Omental fat pad (tissue), 4 donors: Measurements from ENCODE around the gene C16orf74. TPM values are rescaled to one million over a fixed set of nuclear protein-coding genes. Genes with fewer than 3 reads are reported as not detected.

Source experiments
- ATAC-seq: fragments of 150-250 bp; one replicate; pipeline ENCODE4 v1.9.1; 2016; ENCODE audit warnings: mild to moderate bottlenecking, moderate library complexity; ENCODE audit not compliant: low FRiP score
- DNase-seq: peaks from one replicate; pipeline ENCODE4 v3.0.0-alpha.2; 2019; ENCODE audit warnings: low spot score
- total RNA-seq, 4 donors: library from RNA; depleted of rRNA; stranded (reverse); fragments of >200 nt; gene quantifications; one replicate each; pipeline ENCODE4 v1.1.0, GENCODE V29; 2016
- TF ChIP-seq, protein P1 (sequence below), 3 donors: fragments of 450-650 bp; IDR thresholded peaks; one replicate each; pipeline ENCODE4 v1.5.1; 2016 to 2017; ENCODE audit warnings: antibody characterized with exemption in 3 of 3, mild to moderate bottlenecking in 3 of 3, moderate library complexity in 2 of 3

Gene C16orf74
- total RNA-seq, 4 donors from 2014 or later = 1.1 to 3.5 (median 2.8) TPM

DNA sequence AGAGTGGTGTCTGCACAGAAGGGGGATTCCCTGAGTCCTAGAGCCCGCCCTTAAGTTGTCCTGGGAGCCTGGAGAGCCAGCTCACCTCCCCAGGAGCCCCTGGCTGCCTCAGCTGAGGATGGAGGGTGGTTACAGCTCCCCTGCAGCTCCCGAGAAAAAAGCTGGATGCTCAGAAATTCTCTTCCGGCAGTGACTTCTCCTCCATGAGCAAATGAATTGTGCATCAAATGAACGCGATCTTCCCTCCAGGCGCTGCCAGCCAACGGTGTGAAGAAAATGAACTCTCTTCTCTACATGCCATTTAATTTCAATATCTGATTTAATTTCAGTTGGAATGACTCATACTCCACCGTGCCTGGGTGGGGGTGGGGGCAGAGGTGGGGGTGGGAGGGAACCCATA is 14.3 kb upstream of the C16orf74 start:
- DNase-seq (no peak), ATAC-seq (no peak)
- TF ChIP-seq, protein P1, sequence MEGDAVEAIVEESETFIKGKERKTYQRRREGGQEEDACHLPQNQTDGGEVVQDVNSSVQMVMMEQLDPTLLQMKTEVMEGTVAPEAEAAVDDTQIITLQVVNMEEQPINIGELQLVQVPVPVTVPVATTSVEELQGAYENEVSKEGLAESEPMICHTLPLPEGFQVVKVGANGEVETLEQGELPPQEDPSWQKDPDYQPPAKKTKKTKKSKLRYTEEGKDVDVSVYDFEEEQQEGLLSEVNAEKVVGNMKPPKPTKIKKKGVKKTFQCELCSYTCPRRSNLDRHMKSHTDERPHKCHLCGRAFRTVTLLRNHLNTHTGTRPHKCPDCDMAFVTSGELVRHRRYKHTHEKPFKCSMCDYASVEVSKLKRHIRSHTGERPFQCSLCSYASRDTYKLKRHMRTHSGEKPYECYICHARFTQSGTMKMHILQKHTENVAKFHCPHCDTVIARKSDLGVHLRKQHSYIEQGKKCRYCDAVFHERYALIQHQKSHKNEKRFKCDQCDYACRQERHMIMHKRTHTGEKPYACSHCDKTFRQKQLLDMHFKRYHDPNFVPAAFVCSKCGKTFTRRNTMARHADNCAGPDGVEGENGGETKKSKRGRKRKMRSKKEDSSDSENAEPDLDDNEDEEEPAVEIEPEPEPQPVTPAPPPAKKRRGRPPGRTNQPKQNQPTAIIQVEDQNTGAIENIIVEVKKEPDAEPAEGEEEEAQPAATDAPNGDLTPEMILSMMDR (IDR thresholded peaks at IDR 0.05) = no peak

DNA sequence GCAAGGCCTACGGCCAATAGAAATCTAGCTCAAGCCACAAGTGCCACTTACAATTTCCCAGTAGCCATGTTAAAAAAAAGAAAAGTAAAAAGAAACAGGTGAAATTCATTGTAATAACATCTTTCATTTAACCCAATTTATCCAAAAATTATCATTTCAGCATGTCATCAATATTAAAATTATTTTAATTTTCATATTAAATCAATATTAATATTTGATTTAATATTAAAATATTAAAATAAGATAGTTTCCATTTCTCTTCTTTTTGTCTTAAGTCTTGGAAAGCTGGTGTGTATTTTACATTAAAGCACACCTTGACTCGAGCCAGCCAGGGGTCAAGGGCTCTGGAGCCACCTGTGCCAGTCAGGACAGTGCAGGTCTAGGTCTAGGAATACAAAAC is 12.7 kb upstream of the C16orf74 start:
- TF ChIP-seq, protein P1 (IDR thresholded peaks at IDR 0.05) = no peak
- DNase-seq (no peak), ATAC-seq (no peak)

DNA sequence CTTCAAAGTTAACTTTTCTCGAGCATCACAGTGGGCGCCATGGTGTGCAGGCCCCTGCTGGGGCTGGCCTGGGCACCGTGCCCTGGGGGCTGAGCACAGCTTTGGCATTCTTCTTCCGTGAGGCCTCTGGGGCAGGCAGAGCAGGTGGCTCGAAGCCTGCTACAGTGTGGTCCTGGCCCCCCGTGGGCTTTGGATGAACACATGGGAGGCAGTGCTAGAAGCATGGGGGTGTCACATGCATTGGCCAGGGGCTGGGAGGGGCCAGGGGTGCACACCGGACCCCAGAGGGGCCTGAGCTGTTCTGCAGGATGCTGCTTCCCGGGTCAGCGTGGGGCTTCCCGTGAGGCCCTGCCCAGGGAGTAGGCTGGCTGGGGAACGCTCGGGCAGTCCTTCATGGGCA is 12.1 kb upstream of the C16orf74 start:
- TF ChIP-seq, protein P1 (IDR thresholded peaks at IDR 0.05) = no peak
- no peak for ATAC-seq
- DNase-seq = no peak

DNA sequence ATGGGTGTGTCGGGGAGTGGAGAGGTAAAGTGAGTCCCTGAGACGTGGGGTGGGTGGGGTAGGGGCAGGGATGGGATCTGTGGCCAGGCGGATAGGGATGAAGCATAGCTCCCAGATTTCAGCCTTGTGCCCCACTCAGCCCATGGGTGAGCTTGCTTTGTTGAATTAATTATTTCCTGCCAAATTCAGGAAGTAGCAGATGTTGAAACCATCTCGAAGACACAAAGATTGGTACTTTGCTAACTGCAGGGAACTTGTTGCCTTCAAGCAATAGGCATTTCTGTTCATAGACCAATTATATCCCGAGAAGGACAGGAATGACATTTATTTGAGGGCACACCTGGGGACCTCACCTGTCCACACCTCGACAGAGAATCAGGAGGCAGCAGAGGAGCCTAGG is 11.0 kb upstream of the C16orf74 start:
- TF ChIP-seq, protein P1 (IDR thresholded peaks at IDR 0.05) = no peak
- no peak for DNase-seq
- ATAC-seq = no peak

DNA sequence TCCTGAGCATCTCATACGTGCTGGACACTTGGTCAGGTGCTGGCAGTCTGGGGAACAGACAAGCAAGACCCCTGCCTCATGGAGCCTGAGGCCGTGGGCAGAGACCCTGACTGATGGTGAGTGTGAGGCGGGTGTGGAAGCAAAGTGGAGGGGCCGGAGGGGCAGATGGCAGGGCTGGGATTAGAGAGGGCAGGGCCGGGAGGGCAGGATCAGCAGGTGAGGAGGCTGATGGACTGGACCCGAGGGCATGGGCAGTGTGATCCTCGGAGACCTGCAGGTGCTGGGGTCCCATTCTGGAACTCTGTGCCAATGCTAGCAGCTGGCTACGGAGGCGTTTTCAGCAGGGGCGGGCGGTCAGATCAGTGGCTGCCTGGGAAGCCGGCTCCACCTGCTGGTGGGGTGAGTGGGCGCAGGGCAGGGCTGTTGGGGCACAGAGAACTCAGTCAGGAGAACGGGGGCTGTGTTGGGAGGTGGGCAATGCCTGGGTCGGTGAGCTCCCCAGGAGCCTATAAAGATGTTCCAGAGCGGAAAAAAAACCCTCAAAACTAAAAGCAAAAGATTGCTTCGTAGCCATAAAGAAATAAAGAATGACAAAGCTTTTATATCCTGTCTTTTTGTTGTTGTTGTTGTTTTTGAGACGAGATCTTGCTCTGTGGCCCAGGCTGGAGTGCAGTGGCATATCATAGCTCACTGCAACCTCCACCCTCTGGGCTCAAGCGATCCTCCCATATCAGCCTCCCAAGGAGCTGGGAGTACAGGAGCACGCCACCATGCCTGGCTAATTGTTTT is 8.9 kb upstream of the C16orf74 start:
- DNase-seq (no peak), ATAC-seq (no peak)
- TF ChIP-seq, protein P1 (IDR thresholded peaks at IDR 0.05) = no peak

DNA sequence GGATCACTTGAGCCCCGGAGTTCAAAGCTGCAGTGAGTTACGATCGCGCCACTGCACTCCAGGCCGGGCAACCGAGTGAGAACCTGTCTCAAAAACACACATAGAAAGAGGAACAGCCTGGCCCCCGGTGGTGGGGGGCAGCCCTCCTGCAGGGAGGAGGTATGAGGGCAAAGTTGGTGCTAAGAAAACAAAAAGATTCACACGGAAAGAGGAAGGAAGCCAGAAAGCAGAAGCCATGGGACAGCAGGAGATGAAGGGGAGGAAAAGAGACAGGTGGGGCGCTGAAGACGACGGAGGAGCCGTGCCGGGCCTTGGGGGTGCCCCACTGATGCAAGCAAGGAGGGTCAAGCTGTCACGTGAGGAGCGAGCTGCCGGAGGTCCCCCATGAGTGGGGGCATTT is 8.2 kb upstream of the C16orf74 start:
- ATAC-seq = no peak
- DNase-seq = no peak
- TF ChIP-seq, protein P1 (IDR thresholded peaks at IDR 0.05) = no peak

DNA sequence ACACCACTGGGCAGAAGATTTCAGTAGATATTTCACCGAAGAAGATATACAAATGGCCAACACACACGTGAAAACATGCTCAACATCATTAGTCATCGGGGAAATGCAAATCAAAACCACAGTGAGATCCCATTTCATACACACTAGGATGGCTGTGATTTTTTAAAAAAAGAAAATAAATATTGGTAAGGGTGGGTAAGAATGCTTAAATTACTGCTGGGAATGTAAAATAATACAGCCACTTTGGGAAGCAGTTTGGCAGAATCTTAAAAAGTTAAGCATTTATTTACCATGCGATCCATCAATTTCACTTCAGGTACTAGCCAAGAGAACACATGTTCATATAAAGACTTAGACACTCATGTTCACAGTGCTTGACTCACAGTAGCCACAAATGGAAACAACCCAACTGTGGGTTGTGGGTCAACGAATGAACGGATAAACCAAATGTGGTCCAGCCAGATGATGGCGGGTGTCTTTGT is 6.5 kb upstream of the C16orf74 start:
- DNase-seq = no peak
- TF ChIP-seq, protein P1 (IDR thresholded peaks at IDR 0.05) = no peak
- no peak for ATAC-seq
